GM12864 (cell line): ENCODE results near the gene ATP6V1B1.

ENCODE experiments used
- DNase-seq: peaks from one replicate; pipeline ENCODE4 v3.0.0-alpha.2; 2011; ENCODE audit warnings: low read depth
- H3K4me3 ChIP-seq: 2 replicates; pipeline ENCODE4 v1.5.1; 2011; ENCODE audit warnings: mild to moderate bottlenecking, low read depth, low read length, control low read depth
- TF ChIP-seq, protein P1 (sequence below): IDR thresholded peaks from 2 replicates; pipeline ENCODE4 v1.5.1; 2011; ENCODE audit warnings: low read depth, mild to moderate bottlenecking, moderate library complexity, low read length, control low read depth, inconsistent platforms; ENCODE audit errors: missing control alignments

The ATP6V1B1 gene

DNA sequence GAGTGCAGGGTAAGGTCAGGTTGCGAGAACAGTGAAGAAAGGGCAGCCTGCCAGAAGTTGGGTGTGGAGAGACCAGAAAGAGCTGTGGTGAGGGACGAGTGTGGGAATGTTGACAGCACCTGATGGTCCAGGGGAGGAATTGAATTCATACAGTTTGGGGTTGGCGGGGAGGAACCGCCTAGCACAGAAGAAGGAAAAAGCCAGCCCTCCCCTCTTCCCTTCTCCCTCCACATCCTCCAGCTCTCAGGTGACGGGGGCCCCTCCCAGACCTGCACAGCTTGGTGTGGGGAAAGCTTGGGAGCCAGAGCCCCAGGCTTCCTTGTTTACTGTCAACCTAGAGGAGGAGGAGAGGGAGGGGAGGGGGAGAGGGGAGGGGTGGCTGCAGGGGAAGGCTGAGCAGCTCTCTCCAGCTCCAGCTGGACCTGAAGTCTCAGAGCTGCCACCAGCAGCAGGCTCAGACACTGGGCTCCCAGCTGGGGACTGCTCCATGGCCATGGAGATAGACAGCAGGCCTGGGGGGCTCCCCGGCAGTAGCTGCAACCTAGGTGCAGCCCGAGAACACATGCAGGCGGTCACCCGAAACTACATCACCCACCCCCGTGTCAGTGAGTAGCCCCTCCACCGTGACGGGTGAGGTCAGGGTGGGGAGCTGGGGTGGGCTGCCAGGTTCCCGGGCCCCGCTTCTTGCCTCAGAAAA, at the start of gene ATP6V1B1:
Gene ATP6V1B1, plus strand, starts transcription at position 433 of the 697 bp plus-strand sequence. Its CDS starts 55 bp downstream, at position 488.
- DNase-seq, result no peak
- TF ChIP-seq, protein P1, sequence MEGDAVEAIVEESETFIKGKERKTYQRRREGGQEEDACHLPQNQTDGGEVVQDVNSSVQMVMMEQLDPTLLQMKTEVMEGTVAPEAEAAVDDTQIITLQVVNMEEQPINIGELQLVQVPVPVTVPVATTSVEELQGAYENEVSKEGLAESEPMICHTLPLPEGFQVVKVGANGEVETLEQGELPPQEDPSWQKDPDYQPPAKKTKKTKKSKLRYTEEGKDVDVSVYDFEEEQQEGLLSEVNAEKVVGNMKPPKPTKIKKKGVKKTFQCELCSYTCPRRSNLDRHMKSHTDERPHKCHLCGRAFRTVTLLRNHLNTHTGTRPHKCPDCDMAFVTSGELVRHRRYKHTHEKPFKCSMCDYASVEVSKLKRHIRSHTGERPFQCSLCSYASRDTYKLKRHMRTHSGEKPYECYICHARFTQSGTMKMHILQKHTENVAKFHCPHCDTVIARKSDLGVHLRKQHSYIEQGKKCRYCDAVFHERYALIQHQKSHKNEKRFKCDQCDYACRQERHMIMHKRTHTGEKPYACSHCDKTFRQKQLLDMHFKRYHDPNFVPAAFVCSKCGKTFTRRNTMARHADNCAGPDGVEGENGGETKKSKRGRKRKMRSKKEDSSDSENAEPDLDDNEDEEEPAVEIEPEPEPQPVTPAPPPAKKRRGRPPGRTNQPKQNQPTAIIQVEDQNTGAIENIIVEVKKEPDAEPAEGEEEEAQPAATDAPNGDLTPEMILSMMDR, result no peak
- no peak within 1 kb of the TSS for H3K4me3 ChIP-seq

DNA sequence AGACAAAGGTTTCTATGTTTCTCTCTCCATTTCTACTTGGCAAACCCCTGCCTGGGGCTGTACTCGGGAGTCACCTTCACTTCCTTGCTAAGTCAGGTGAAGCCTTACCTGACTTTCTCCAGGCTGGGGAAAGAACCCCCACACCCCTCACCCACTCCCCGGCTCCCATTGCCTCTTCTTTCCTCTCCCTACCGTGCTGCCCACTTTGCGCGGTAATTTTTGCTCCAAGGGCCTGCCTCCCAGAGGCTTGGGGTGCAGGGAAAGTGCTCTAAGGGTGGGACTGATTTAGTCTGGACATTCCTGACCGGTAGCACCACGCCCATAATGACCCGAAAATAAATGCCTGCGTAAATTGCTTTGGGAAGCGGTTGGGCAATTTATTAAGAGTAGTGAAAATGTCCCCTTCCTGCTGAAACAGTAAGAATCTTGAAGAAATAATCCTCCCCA, 49.1 kb upstream of the ATP6V1B1 start:
- no peak overlapping the region for H3K4me3 ChIP-seq
- no peak for DNase-seq
- TF ChIP-seq, protein P1, result no peak

DNA sequence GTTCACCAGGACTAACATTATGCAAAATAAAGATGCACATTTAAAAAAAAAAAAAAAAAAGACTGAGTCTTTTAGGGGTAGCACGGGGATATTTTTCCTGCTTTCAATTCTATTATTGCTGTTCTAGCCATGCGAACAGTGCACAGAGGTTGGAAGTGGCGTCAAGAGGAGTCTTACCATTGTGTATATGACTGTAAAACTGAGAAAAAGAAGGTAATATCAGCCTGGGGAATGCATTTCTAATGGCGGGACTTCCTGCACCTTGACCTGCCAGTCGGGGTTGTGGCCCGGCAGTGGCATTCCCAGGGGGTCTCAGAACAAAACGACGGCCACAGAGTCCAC, 48.5 kb upstream of the ATP6V1B1 start:
- peak overlapping the region; percentile 47 for H3K4me3 ChIP-seq
- TF ChIP-seq, protein P1, result no peak
- DNase-seq, result no peak

DNA sequence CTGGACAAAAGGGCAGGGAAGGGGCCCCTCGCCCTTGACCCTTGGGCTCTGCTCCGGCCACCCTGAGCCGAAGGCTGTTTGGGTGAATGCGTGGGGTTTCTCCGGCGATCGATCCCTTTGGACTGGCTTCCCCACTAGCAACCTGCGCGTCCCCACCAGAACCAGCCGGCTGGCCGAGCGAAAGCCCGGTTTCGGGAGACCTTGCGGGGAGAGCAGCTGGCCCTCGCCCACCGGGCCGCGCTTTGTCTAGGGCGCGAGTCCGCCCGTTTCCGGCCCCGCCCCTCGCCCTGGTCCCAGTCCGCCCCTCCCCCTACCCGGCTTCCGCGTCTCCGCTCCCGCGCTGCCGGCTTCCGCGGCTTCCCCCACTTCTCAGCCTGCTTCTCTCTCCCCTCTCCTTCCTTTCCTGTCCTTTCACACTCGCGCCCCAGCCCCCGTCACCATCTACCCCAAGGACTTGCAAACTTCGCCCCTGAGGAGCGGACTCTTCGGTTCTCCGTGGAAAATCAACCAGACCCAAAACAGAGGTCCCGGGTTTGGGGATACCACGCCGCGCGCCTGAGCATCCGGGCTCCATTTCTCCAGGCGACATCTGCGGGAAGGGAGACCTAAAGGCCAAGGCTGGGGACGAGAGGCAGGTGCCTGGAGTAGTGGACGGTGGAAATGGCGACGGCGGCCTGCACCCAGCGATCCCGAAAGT, 48.0 kb upstream of the ATP6V1B1 start:
- TF ChIP-seq, protein P1, result no peak
- DNase-seq, result no peak

DNA sequence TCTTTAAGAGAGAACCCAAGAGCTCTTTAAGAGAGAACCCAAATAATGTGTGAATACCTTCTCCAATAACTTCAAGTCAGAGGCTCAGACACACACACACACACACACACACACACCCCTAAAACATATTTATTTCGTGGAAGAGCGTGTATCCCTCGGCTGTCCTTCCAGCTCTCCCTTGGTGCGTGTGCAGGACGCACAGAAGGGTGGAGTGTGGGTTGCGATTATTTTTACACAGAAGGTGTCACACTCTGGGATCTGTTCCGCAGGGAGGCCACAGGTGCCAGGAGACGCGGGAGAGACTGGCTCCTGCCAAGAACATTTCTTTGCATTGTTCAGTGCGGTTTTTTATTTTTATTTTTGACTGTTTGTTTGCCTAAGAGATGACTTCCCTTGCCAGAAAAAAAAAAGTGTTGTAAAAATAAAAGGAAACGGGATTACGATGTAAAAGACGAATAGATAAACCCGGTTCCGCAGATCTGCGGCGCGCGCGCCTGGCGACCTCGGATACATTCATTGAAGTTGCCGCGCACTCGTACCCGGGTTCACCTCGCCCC, 47.3 kb upstream of the ATP6V1B1 start:
- no peak for DNase-seq
- H3K4me3 ChIP-seq, result no peak overlapping the region
- TF ChIP-seq, protein P1, result no peak

More for the DNA sequence above, 48.0 kb upstream of the ATP6V1B1 start:
- H3K4me3 ChIP-seq, result peak overlapping the region; percentile 47

DNA sequence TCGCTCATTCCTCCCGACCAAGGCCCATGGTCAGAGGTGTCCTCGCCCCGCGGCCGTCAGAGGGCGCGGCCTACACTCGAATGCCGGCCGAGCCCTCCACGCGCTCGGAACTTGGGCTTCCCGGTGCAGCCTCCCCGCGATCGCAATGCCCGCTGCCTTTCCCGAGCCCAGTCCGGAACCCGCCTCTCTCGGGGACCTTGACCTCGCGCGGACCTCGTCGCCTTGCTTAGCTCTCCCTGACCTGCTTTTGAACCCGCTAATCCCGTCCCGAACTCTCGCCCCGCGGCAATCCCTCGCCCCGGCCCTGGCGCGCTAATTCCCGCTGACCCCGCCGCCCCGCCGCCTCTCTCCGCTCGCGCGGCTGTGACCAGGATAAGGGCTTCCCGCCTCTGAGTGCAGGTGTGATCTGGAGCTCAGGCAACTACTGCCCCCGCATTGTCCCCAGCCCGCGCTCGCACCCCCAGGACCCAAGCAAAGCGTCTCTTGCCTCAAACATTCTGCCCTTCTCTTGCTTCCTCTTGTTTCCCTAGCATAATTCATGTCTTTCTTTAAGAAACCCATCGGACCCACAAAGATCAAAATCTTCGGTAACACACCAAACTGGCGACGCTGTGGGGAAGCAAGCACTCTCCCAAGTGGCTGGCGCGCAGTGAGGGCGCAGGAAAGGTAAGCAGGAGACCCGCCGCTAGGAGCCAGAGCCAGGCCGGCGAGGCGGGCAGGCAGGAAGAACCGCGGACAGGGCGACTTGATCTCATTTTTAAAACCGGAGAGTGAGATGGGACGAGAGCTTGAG, 46.6 kb upstream of the ATP6V1B1 start:
- no peak for DNase-seq
- TF ChIP-seq, protein P1, result no peak
- no peak overlapping the region for H3K4me3 ChIP-seq
